ENCODE results near the gene TSPEAR. TPM values are rescaled to one million over a fixed set of nuclear protein-coding genes. Genes with fewer than 3 reads are reported as not detected.

The TSPEAR gene
- total RNA-seq = not detected in 2 replicates
- polyA plus RNA-seq = not detected in 2 replicates
- not detected in 2 replicates for polyA plus RNA-seq (2012)
- not detected in 2 replicates for polyA minus RNA-seq (ENCODE audit: low replicate concordance)

- Histone ChIP-seq H3K4me3 (replicated peaks in 1 of 4; ENCODE audit: control extremely low read depth in 1 of 4, insufficient read depth in 1 of 4, low read depth in 3 of 4, low read length in 4 of 4) (no peak within 1 kb of the TSS), H3K9me3 (ENCODE audit: control insufficient read depth, insufficient read depth, low read depth, low read length) (no peaks in the 10 kb centered on the region), H3K4me1 (ENCODE audit: control insufficient read depth, extremely low read depth, insufficient read depth, low read length) (no peaks in the 10 kb centered on the region), H3K4me2 (ENCODE audit: extremely low read depth, insufficient read depth, low read length) (no peak within 1 kb of the TSS), H3K79me2 (ENCODE audit: control insufficient read depth, insufficient read depth, low read length) (no peaks in the 10 kb centered on the region), H3K36me3 (ENCODE audit: control insufficient read depth, insufficient read depth, low read length) (no peaks in the 10 kb centered on the region), H3K27ac (ENCODE audit: insufficient read depth, low read length) (no peak within 1 kb of the TSS), H3K9ac (ENCODE audit: insufficient read depth, low read length) (no peak within 1 kb of the TSS), H2AFZ (ENCODE audit: low read length) (no peak within 1 kb of the TSS), H3K27me3 (ENCODE audit: control insufficient read depth, insufficient read depth, low read length) (peaks cover 60% of the 10 kb centered on the region), H4K20me1 (ENCODE audit: control insufficient read depth, extremely low read depth, insufficient read depth, low read length) (no peaks in the 10 kb centered on the region)
- no peak for DNase-seq (ENCODE audit: low read depth in 2 of 2)
- TF ChIP-seq EZH2 (IDR thresholded peaks at IDR 0.05; ENCODE audit: low read length, missing control alignments) = peak; percentile 68
- TF ChIP-seq, protein P1, sequence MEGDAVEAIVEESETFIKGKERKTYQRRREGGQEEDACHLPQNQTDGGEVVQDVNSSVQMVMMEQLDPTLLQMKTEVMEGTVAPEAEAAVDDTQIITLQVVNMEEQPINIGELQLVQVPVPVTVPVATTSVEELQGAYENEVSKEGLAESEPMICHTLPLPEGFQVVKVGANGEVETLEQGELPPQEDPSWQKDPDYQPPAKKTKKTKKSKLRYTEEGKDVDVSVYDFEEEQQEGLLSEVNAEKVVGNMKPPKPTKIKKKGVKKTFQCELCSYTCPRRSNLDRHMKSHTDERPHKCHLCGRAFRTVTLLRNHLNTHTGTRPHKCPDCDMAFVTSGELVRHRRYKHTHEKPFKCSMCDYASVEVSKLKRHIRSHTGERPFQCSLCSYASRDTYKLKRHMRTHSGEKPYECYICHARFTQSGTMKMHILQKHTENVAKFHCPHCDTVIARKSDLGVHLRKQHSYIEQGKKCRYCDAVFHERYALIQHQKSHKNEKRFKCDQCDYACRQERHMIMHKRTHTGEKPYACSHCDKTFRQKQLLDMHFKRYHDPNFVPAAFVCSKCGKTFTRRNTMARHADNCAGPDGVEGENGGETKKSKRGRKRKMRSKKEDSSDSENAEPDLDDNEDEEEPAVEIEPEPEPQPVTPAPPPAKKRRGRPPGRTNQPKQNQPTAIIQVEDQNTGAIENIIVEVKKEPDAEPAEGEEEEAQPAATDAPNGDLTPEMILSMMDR (conservative IDR thresholded peaks at IDR 0.05 in 1 of 2, IDR thresholded peaks at IDR 0.05 in 1 of 2; ENCODE audit: low read depth in 1 of 2, low read length in 2 of 2) = no peak
Measured at GRCh38 chr21:44711327-44712202, at the start of gene TSPEAR. Gene TSPEAR (minus strand): TSS chr21:44711572. CDS start chr21:44711514, 58 bp downstream.

- Histone ChIP-seq H3K4me1 (ENCODE audit: control insufficient read depth, extremely low read depth, insufficient read depth, low read length) (no peaks in the 10 kb centered on the region), H2AFZ (ENCODE audit: low read length) (no peak overlapping the region), H3K9ac (ENCODE audit: insufficient read depth, low read length) (no peak overlapping the region), H3K79me2 (ENCODE audit: control insufficient read depth, insufficient read depth, low read length) (no peaks in the 10 kb centered on the region), H3K27me3 (ENCODE audit: control insufficient read depth, insufficient read depth, low read length) (no peaks in the 10 kb centered on the region), H3K36me3 (ENCODE audit: control insufficient read depth, insufficient read depth, low read length) (no peaks in the 10 kb centered on the region), H4K20me1 (ENCODE audit: control insufficient read depth, extremely low read depth, insufficient read depth, low read length) (no peaks in the 10 kb centered on the region), H3K9me3 (ENCODE audit: control insufficient read depth, insufficient read depth, low read depth, low read length) (no peaks in the 10 kb centered on the region), H3K4me2 (ENCODE audit: extremely low read depth, insufficient read depth, low read length) (no peak overlapping the region), H3K27ac (ENCODE audit: insufficient read depth, low read length) (no peak overlapping the region), H3K4me3 (replicated peaks in 1 of 4; ENCODE audit: control extremely low read depth in 1 of 4, insufficient read depth in 1 of 4, low read depth in 3 of 4, low read length in 4 of 4) (no peak overlapping the region)
- DNase-seq (ENCODE audit: low read depth in 2 of 2) = no peak
- TF ChIP-seq EZH2 (IDR thresholded peaks at IDR 0.05; ENCODE audit: low read length, missing control alignments) = no peak
- TF ChIP-seq, protein P1 (conservative IDR thresholded peaks at IDR 0.05 in 1 of 2, IDR thresholded peaks at IDR 0.05 in 1 of 2; ENCODE audit: low read depth in 1 of 2, low read length in 2 of 2) = no peak
Measured at GRCh38 chr21:44760376-44760775, 49.0 kb upstream of the TSPEAR start.

DNA sequence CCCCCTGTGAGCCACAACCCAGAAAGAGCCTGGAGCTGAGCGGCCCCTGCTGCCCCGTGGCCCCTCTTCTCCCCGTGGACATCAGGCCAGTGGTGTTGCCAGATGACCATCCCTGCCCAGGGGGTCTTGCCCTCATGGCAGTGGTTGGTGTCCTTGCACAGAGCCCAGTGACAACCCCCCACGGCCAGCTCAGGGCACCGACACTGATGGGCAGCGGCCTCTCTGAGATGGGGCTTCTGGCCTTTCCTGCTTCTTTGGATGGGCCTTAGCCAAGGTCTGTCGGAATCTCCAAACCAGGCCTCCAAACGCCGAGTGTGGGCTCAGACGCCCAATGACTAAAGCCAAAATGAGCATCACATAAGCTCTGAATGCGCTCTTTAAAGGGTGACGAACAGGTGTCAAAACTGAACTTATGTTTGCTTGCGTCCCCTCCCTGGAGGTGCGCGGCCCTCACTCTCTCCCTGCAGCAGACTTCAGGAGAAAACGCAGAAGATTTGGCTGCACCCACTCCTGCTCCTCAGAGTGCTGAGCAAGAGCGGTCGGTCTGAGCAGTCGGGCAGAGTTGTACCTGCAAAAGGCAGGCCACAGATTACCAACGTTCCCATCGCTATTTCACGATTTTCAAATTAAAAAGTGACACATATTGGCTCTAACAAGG lies 48.4 kb upstream of the TSPEAR start:
- DNase-seq (ENCODE audit: low read depth in 2 of 2) = no peak
- Histone ChIP-seq H3K36me3 (ENCODE audit: control insufficient read depth, insufficient read depth, low read length) (no peaks in the 10 kb centered on the region), H3K4me2 (ENCODE audit: extremely low read depth, insufficient read depth, low read length) (no peak overlapping the region), H3K4me3 (replicated peaks in 1 of 4; ENCODE audit: control extremely low read depth in 1 of 4, insufficient read depth in 1 of 4, low read depth in 3 of 4, low read length in 4 of 4) (no peak overlapping the region), H3K4me1 (ENCODE audit: control insufficient read depth, extremely low read depth, insufficient read depth, low read length) (no peaks in the 10 kb centered on the region), H3K9ac (ENCODE audit: insufficient read depth, low read length) (no peak overlapping the region), H2AFZ (ENCODE audit: low read length) (no peak overlapping the region), H3K9me3 (ENCODE audit: control insufficient read depth, insufficient read depth, low read depth, low read length) (no peaks in the 10 kb centered on the region), H3K79me2 (ENCODE audit: control insufficient read depth, insufficient read depth, low read length) (no peaks in the 10 kb centered on the region), H4K20me1 (ENCODE audit: control insufficient read depth, extremely low read depth, insufficient read depth, low read length) (no peaks in the 10 kb centered on the region), H3K27me3 (ENCODE audit: control insufficient read depth, insufficient read depth, low read length) (no peaks in the 10 kb centered on the region), H3K27ac (ENCODE audit: insufficient read depth, low read length) (no peak overlapping the region)
- TF ChIP-seq, protein P1 (conservative IDR thresholded peaks at IDR 0.05 in 1 of 2, IDR thresholded peaks at IDR 0.05 in 1 of 2; ENCODE audit: low read depth in 1 of 2, low read length in 2 of 2) = no peak
- TF ChIP-seq EZH2 (IDR thresholded peaks at IDR 0.05; ENCODE audit: low read length, missing control alignments) = no peak

Data from fibroblast of lung (primary cell).